Stomach (tissue), 9 donors: ENCODE data around the gene ERGIC3. TPM values are rescaled to one million over a fixed set of nuclear protein-coding genes. Genes with fewer than 3 reads are reported as not detected.
A peak's percentile ranks its signal among the peaks of the same experiment; 100 is the strongest.
"Not testable (repeated sequence)": the region's sequence is repeated elsewhere in the genome, so short reads cannot be mapped to it uniquely, and the experiment has no call there.

Source experiments
- DNase-seq, 2 donors: peaks; one replicate each; pipeline versions ENCODE4 v3.0.0 to v3.0.0-alpha.2; 2013 to 2019
- H3K27ac ChIP-seq, 5 donors: fragments of 200-600 bp in 4 of 5; sonication (generic) in 4 of 5; one replicate each; pipeline ENCODE4 v1.5.1; 2013 to 2019; ENCODE audit warnings: mild to moderate bottlenecking in 1 of 5, moderate library complexity in 1 of 5
- H3K27me3 ChIP-seq, 3 donors: fragments of 200-600 bp; sonication (generic); one replicate each; pipeline ENCODE4 v1.5.1; 2017 to 2019; ENCODE audit warnings: mixed run types in 1 of 3
- H3K36me3 ChIP-seq, 4 donors: fragments of 200-600 bp; sonication (generic); 1 replicate in 3 of 4; 2 replicates in 1 of 4; pipeline ENCODE4 v1.5.1; 2016 to 2019
- H3K4me1 ChIP-seq, 4 donors: fragments of 200-600 bp; sonication (generic); one replicate each; pipeline ENCODE4 v1.5.1; 2016 to 2019
- H3K4me3 ChIP-seq, 4 donors: fragments of 200-600 bp; sonication (generic) in 3 of 4; one replicate each; pipeline ENCODE4 v1.5.1; 2016 to 2019; ENCODE audit warnings: mild to moderate bottlenecking in 1 of 4
- H3K9me3 ChIP-seq, 4 donors: fragments of 200-600 bp; sonication (generic); one replicate each; pipeline ENCODE4 v1.5.1; 2016 to 2019
- CTCF ChIP-seq, 7 experiments: fragments of 450-650 bp in 4 of 7; fragments of 200-600 bp in 3 of 7; sonication (generic) in 3 of 7; IDR thresholded peaks; one replicate each; pipeline ENCODE4 v1.5.1; 2016 to 2019; ENCODE audit warnings: antibody characterized with exemption in 7 of 7, control low read depth in 2 of 7, mild to moderate bottlenecking in 1 of 7
- EP300 ChIP-seq: sonication (generic); formaldehyde crosslinking; IDR thresholded peaks from one replicate; pipeline ENCODE4 v1.6.1; 2017; ENCODE audit warnings: antibody characterized with exemption
- POLR2A ChIP-seq, 4 donors: fragments of 450-650 bp; IDR thresholded peaks; one replicate each; pipeline ENCODE4 v1.6.1; 2016; ENCODE audit warnings: antibody characterized with exemption in 4 of 4, control low read depth in 2 of 4, mild to moderate bottlenecking in 1 of 4, moderate library complexity in 1 of 4
- POLR2AphosphoS5 ChIP-seq, 3 donors: sonication (generic); formaldehyde crosslinking; IDR thresholded peaks; one replicate each; pipeline ENCODE4 v1.6.1; 2016; ENCODE audit warnings: antibody characterized with exemption in 3 of 3
- WGBS, 5 donors: extraction: QIAGEN DNeasy Blood & Tissue Kit in 3 of 5; methylation state at CpG; one replicate each; pipeline versions ENCODE4 v1.1.5 to v1.1.7; 2013 to 2018; 5-methylcytosine and 5-hydroxymethylcytosine counted together
- intact Hi-C: fragments of 100-400 bp; cut with DNase I; formaldehyde crosslinking; loops from one replicate; pipeline ENCODE4 v1.15.1; 2023; ENCODE audit warnings: low total_unique reads
- polyA plus RNA-seq, 3 donors: library from polyadenylated mRNA; stranded (reverse); fragments of 200-250 nt; gene quantifications; one replicate each; pipeline ENCODE4 v1.2.3, GENCODE V29; 2013
- total RNA-seq, 5 donors: library from RNA; depleted of rRNA; stranded (reverse); fragments of >200 nt; gene quantifications; one replicate each; pipeline versions ENCODE4 v1.1.0 to v1.2.3, GENCODE V29; 2014 to 2016
- donor health status: healthy with polysubstance abuse.
- donor health status: Bipolar disorder and iron deficiency.
- donor health status: healthy.

Gene ERGIC3
- total and polyA plus RNA-seq, 8 donors = 32.1 to 302 (median 220) TPM

GRCh38 chr20:35517125-35517524 lies 24.8 kb upstream of the ERGIC3 start:
- Histone ChIP-seq H3K4me1 (peaks cover 0 to 32% (median 15%) of the 10 kb centered on the region in 4 donors), H3K36me3 (peaks cover 0 to 34% (median 27%) of the 10 kb centered on the region in 4 donors), H3K4me3 (no peak overlapping the region), H3K27ac (no peak overlapping the region), H3K9me3 (no peaks in the 10 kb centered on the region), H3K27me3 (no peaks in the 10 kb centered on the region)
- no peak for DNase-seq
- TF ChIP-seq EP300 = no peak
- no peak for TF ChIP-seq CTCF (IDR thresholded peaks at IDR 0.05)
- no peak for TF ChIP-seq POLR2AphosphoS5 (IDR thresholded peaks at IDR 0.05)
- no peak for TF ChIP-seq POLR2A (IDR thresholded peaks at IDR 0.05)
- intact Hi-C loops = no loop called here
- WGBS, 5 donors = 26 to 72% (median 50%) methylated on average over 1 of the region's 1 CpG

GRCh38 chr20:35517767-35518166 lies 24.1 kb upstream of the ERGIC3 start:
- DNase-seq, H3K27ac ChIP-seq, intact Hi-C loops, H3K9me3 ChIP-seq, H3K27me3 ChIP-seq, H3K4me3 ChIP-seq: not testable (repeated sequence)
- Histone ChIP-seq H3K4me1 (peaks cover 0 to 32% (median 15%) of the 10 kb centered on the region in 4 donors), H3K36me3 (peaks cover 0 to 27% (median 20%) of the 10 kb centered on the region in 4 donors)
- WGBS, 5 donors = 80 to 97% (median 92%) methylated on average over 5 of the region's 5 CpGs

- peaks cover 0 to 30% (median 15%) of the 10 kb centered on the region in 4 donors for H3K4me1 ChIP-seq
- H3K4me3 ChIP-seq = no peak overlapping the region
- no peaks in the 10 kb centered on the region for H3K9me3 ChIP-seq
- no peaks in the 10 kb centered on the region for H3K27me3 ChIP-seq
- no peak overlapping the region for H3K27ac ChIP-seq
- 74 to 87% (median 81%) methylated on average over 9 of the region's 9 CpGs for WGBS, 5 donors
- H3K36me3 ChIP-seq = peaks cover 0 to 19% (median 10%) of the 10 kb centered on the region in 4 donors
- intact Hi-C loops = no loop called here
- TF ChIP-seq POLR2AphosphoS5 (IDR thresholded peaks at IDR 0.05) (no peak), CTCF (IDR thresholded peaks at IDR 0.05) (no peak), POLR2A (IDR thresholded peaks at IDR 0.05) (no peak), EP300 (no peak)
- DNase-seq = no peak
These were observed 22.9 kb upstream of the ERGIC3 start for GRCh38 chr20:35518955-35519354.

- intact Hi-C loops = no loop called here
- Histone ChIP-seq H3K36me3 (no peaks in the 10 kb centered on the region), H3K27ac (no peak overlapping the region), H3K4me3 (no peak overlapping the region), H3K27me3 (no peaks in the 10 kb centered on the region), H3K4me1 (no peaks in the 10 kb centered on the region), H3K9me3 (no peaks in the 10 kb centered on the region)
- DNase-seq = peak in 1 of 2 donors; percentile 17
- peak in 4 of 7 experiments; percentile 37 to 46 (median 40) for TF ChIP-seq CTCF (IDR thresholded peaks at IDR 0.05)
- no peak for TF ChIP-seq POLR2AphosphoS5 (IDR thresholded peaks at IDR 0.05)
- WGBS, 5 donors = 62 to 72% (median 67%) methylated on average over 5 to 6 of the region's 6 CpGs
These were observed 18.5 kb upstream of the ERGIC3 start for GRCh38 chr20:35523298-35523888.

- H3K4me1 ChIP-seq = no peaks in the 10 kb centered on the region
- no peaks in the 10 kb centered on the region for H3K27me3 ChIP-seq
- no peak for TF ChIP-seq EP300
- no peak for TF ChIP-seq POLR2AphosphoS5 (IDR thresholded peaks at IDR 0.05)
- TF ChIP-seq POLR2A (IDR thresholded peaks at IDR 0.05) = no peak
- TF ChIP-seq CTCF (IDR thresholded peaks at IDR 0.05) = no peak
- no peak for DNase-seq
- no peak overlapping the region for H3K27ac ChIP-seq
- no peak overlapping the region for H3K4me3 ChIP-seq
- H3K36me3 ChIP-seq = no peaks in the 10 kb centered on the region
- WGBS, 5 donors = 82 to 100% (median 100%) methylated on average over 1 of the region's 1 CpG
- H3K9me3 ChIP-seq = no peaks in the 10 kb centered on the region
- intact Hi-C loops = no loop called here
These were observed 16.2 kb upstream of the ERGIC3 start for GRCh38 chr20:35525639-35526038.
